OCI-LY3 (cell line): ENCODE measurements around the gene GARS1.

Experiments
- H2AFZ ChIP-seq: fragments of 200-600, 300-600 bp; shearing (Covaris generic); 2 replicates; pipeline ENCODE4 v1.6.0; 2014; ENCODE audit warnings: antibody characterized with exemption, low read depth, low read length
- H3K27ac ChIP-seq: fragments of 200-600, 300-600 bp; sonication (generic); 2 replicates; pipeline ENCODE4 v1.5.1; 2014; ENCODE audit warnings: mild to moderate bottlenecking, low read length, moderate library complexity, mixed read lengths
- H3K27me3 ChIP-seq: fragments of 200-600, 300-600 bp; sonication (generic); 2 replicates; pipeline ENCODE4 v1.6.1; 2014; ENCODE audit warnings: low read depth, low read length, mixed read lengths
- H3K36me3 ChIP-seq: fragments of 200-600, 300-600 bp; sonication (generic); replicated peaks from 2 replicates; pipeline ENCODE3; 2014; ENCODE audit warnings: low read depth, low read length, mixed read lengths
- H3K4me1 ChIP-seq: fragments of 300-600, 200-600 bp; sonication (generic); 2 replicates; pipeline ENCODE4 v1.6.1; 2014; ENCODE audit warnings: low read length, mixed read lengths
- H3K4me2 ChIP-seq: fragments of 200-600, 300-600 bp; sonication (generic); 2 replicates; pipeline ENCODE4 v1.6.1; 2014; ENCODE audit warnings: low read length, mixed read lengths
- H3K4me3 ChIP-seq: fragments of 300-600, 200-600 bp; sonication (generic); 2 replicates; pipeline ENCODE4 v1.5.1; 2014; ENCODE audit warnings: antibody characterized with exemption, mild to moderate bottlenecking, low read length, moderate library complexity
- H3K79me2 ChIP-seq: fragments of 300-600, 200-600 bp; shearing (Covaris generic); 2 replicates; pipeline ENCODE4 v1.6.1; 2014; ENCODE audit warnings: mild to moderate bottlenecking, low read length, mixed read lengths
- H3K9ac ChIP-seq: fragments of 300-600, 200-600 bp; shearing (Covaris generic); 2 replicates; pipeline ENCODE4 v1.6.0; 2014; ENCODE audit warnings: mild to moderate bottlenecking, low read length, moderate library complexity
- H3K9me3 ChIP-seq: fragments of 200-600, 300-600 bp; shearing (Covaris generic); 2 replicates; pipeline ENCODE4 v1.6.1; 2014; ENCODE audit warnings: low read length, mixed read lengths; ENCODE audit not compliant: insufficient read depth
- H4K20me1 ChIP-seq: fragments of 200-600, 300-600 bp; sonication (generic); 2 replicates; pipeline ENCODE4 v1.6.1; 2016; ENCODE audit warnings: low read length, mixed read lengths; ENCODE audit not compliant: insufficient read depth
- CTCF ChIP-seq: fragments of 200-600, 300-600 bp; sonication (generic); IDR thresholded peaks from 2 replicates; pipeline ENCODE4 v1.5.1; 2014; ENCODE audit warnings: antibody characterized with exemption, low read length, low read depth
- EZH2phosphoT487 ChIP-seq: fragments of 200-600 bp; shearing (Covaris generic); IDR thresholded peaks from 2 replicates; pipeline ENCODE4 v1.6.1; 2018; ENCODE audit warnings: antibody characterized with exemption, mixed run types, low read depth

The GARS1 gene

GRCh38 chr7:30616318-30616717, 21.6 kb downstream of the GARS1 start:
- no peak for TF ChIP-seq EZH2phosphoT487
- no peak for TF ChIP-seq CTCF
- H3K9ac ChIP-seq: no peak overlapping the region
- H2AFZ ChIP-seq: no peak overlapping the region
- no peak overlapping the region for H3K4me3 ChIP-seq
- peaks cover 45% of the 10 kb centered on the region for H3K36me3 ChIP-seq
- no peaks in the 10 kb centered on the region for H3K4me1 ChIP-seq
- H3K79me2 ChIP-seq: peaks cover 24% of the 10 kb centered on the region
- H3K9me3 ChIP-seq: no peaks in the 10 kb centered on the region
- no peak overlapping the region for H3K4me2 ChIP-seq
- H3K27ac ChIP-seq: no peak overlapping the region
- H3K27me3 ChIP-seq: no peaks in the 10 kb centered on the region
- peaks cover 3% of the 10 kb centered on the region; the same call in 1 of the 2 replicates for H4K20me1 ChIP-seq

GRCh38 chr7:30617359-30617758, 22.7 kb downstream of the GARS1 start:
- H3K4me1 ChIP-seq: no peaks in the 10 kb centered on the region
- TF ChIP-seq EZH2phosphoT487 (no peak), CTCF (no peak)
- no peaks in the 10 kb centered on the region for H3K27me3 ChIP-seq
- H2AFZ ChIP-seq: no peak overlapping the region
- peaks cover 19% of the 10 kb centered on the region for H3K79me2 ChIP-seq
- no peaks in the 10 kb centered on the region for H3K9me3 ChIP-seq
- no peak overlapping the region for H3K27ac ChIP-seq
- peaks cover 49% of the 10 kb centered on the region for H3K36me3 ChIP-seq
- H3K9ac ChIP-seq: no peak overlapping the region
- peaks cover 3% of the 10 kb centered on the region; the same call in 1 of the 2 replicates for H4K20me1 ChIP-seq
- H3K4me3 ChIP-seq: no peak overlapping the region
- H3K4me2 ChIP-seq: no peak overlapping the region

GRCh38 chr7:30618080-30618676, 23.5 kb downstream of the GARS1 start:
- H3K79me2 ChIP-seq: peaks cover 15% of the 10 kb centered on the region
- H3K9ac ChIP-seq: no peak overlapping the region
- H3K4me1 ChIP-seq: no peaks in the 10 kb centered on the region
- H3K27me3 ChIP-seq: no peaks in the 10 kb centered on the region
- no peak overlapping the region for H2AFZ ChIP-seq
- H3K4me2 ChIP-seq: no peak overlapping the region
- no peak for TF ChIP-seq CTCF
- no peak for TF ChIP-seq EZH2phosphoT487
- H4K20me1 ChIP-seq: peaks cover 3% of the 10 kb centered on the region; the same call in 1 of the 2 replicates
- H3K36me3 ChIP-seq: peaks cover 48% of the 10 kb centered on the region
- no peak overlapping the region for H3K27ac ChIP-seq
- H3K4me3 ChIP-seq: no peak overlapping the region
- no peaks in the 10 kb centered on the region for H3K9me3 ChIP-seq

GRCh38 chr7:30618961-30619360, 24.3 kb downstream of the GARS1 start:
- H3K4me2 ChIP-seq: no peak overlapping the region
- H3K4me3 ChIP-seq: no peak overlapping the region
- no peaks in the 10 kb centered on the region for H3K27me3 ChIP-seq
- TF ChIP-seq CTCF: no peak
- H3K9ac ChIP-seq: no peak overlapping the region
- H3K9me3 ChIP-seq: no peaks in the 10 kb centered on the region
- H3K79me2 ChIP-seq: peaks cover 7% of the 10 kb centered on the region; the same call in 1 of the 2 replicates
- H3K4me1 ChIP-seq: no peaks in the 10 kb centered on the region
- peaks cover 50% of the 10 kb centered on the region for H3K36me3 ChIP-seq
- H3K27ac ChIP-seq: no peak overlapping the region
- peaks cover 3% of the 10 kb centered on the region; the same call in 1 of the 2 replicates for H4K20me1 ChIP-seq
- H2AFZ ChIP-seq: no peak overlapping the region
